Measurements from ENCODE around the gene PRRC2B. TPM values are rescaled to one million over a fixed set of nuclear protein-coding genes. Genes with fewer than 3 reads are reported as not detected.
A peak's percentile ranks its signal among the peaks of the same experiment; 100 is the strongest.

Gene PRRC2B
- total and polyA plus RNA-seq, 2 experiments from 2014 or later = 45.0 to 193 TPM

DNA sequence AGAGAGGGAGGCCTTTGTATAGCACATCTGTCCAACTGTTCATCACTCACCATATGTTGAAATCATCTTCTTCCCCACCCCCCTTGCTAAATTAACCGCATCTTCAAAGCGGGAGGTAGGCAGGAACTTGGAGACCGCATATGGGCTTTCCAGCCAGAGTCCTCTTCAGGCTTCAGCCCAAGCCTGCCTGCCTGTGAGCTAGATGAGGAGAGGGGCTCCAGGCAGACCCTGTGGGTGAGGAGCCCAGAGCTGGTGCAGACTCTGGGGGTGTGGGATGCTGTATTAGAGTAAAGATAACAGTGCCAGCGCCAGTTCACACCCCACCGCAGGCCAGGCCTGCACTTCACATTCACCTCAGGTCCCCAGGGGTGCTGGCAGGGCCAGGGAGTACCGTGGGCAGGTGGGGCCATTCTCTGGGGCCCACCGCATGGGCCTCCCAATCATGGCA, 16.2 kb downstream of the PRRC2B start:
- H4K20me1 ChIP-seq (replicated peaks; ENCODE audit: insufficient read depth) = peaks cover 77% of the 10 kb centered on the region
- Mint-ChIP-seq H3K9me3 (peaks cover 23% of the 10 kb centered on the region), H3K27ac (peak overlapping the region; percentile 5), H3K4me3 (no peak overlapping the region; the same call in 2 of the 3 replicates), H3K4me1 (peaks cover 69% of the 10 kb centered on the region), H3K27me3 (ENCODE audit: insufficient read depth, low read depth, poor library complexity) (peaks cover 15% of the 10 kb centered on the region), H3K36me3 (ENCODE audit: low read depth) (peaks cover 43% of the 10 kb centered on the region)
- H3K27ac ChIP-seq (ENCODE audit: low read depth) = 0 out of 2 replicates have a peak overlapping the region, but pooled peaks have one; percentile 13
- 0 out of 2 replicates have a peak, but pooled peaks cover 2% of the 10 kb centered on the region for H3K36me3 ChIP-seq (ENCODE audit: insufficient read depth)
- peaks cover 69% of the 10 kb centered on the region for H3K4me1 ChIP-seq (ENCODE audit: insufficient read depth)
- DNase-seq (ENCODE audit: low spot score) (no peak), ATAC-seq (no peak)
- no peaks in the 10 kb centered on the region for H3K9me2 ChIP-seq (ENCODE audit: insufficient read depth)
- no peaks in the 10 kb centered on the region for H3K27me3 ChIP-seq (ENCODE audit: insufficient read depth)
- H3F3A ChIP-seq (replicated peaks; ENCODE audit: low read depth) = peaks cover 8% of the 10 kb centered on the region
- H2AFZ ChIP-seq = no peak overlapping the region
- H3K79me2 ChIP-seq (replicated peaks; ENCODE audit: insufficient read depth) = peaks cover 100% of the 10 kb centered on the region
- TF ChIP-seq EZH2phosphoT487 (IDR thresholded peaks at IDR 0.05; ENCODE audit: unreplicated experiment) (no peak), ZNF114 (CRISPR knock-in tag; IDR thresholded peaks at IDR 0.05) (no peak), POLR2AphosphoS5 (IDR thresholded peaks at IDR 0.05; ENCODE audit: low read depth) (no peak), ZNF331 (CRISPR knock-in tag; IDR thresholded peaks at IDR 0.05; ENCODE audit: low read depth) (no peak), EZH2 (IDR thresholded peaks at IDR 0.05; ENCODE audit: low read depth, unreplicated experiment) (no peak), JUNB (IDR thresholded peaks at IDR 0.05; ENCODE audit: unreplicated experiment) (no peak), CREB1 (CRISPR knock-in tag; IDR thresholded peaks at IDR 0.05; ENCODE audit: low read depth) (no peak), NANOG (IDR thresholded peaks at IDR 0.05; ENCODE audit: borderline replicate concordance) (no peak), ETS1 (IDR thresholded peaks at IDR 0.05) (no peak), STAT1 (IDR thresholded peaks at IDR 0.05; ENCODE audit: unreplicated experiment) (no peak)
- TF ChIP-seq, protein P1, sequence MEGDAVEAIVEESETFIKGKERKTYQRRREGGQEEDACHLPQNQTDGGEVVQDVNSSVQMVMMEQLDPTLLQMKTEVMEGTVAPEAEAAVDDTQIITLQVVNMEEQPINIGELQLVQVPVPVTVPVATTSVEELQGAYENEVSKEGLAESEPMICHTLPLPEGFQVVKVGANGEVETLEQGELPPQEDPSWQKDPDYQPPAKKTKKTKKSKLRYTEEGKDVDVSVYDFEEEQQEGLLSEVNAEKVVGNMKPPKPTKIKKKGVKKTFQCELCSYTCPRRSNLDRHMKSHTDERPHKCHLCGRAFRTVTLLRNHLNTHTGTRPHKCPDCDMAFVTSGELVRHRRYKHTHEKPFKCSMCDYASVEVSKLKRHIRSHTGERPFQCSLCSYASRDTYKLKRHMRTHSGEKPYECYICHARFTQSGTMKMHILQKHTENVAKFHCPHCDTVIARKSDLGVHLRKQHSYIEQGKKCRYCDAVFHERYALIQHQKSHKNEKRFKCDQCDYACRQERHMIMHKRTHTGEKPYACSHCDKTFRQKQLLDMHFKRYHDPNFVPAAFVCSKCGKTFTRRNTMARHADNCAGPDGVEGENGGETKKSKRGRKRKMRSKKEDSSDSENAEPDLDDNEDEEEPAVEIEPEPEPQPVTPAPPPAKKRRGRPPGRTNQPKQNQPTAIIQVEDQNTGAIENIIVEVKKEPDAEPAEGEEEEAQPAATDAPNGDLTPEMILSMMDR (conservative IDR thresholded peaks at IDR 0.05; ENCODE audit: low read depth in 2 of 2) = no peak
- TF ChIP-seq, protein P2, sequence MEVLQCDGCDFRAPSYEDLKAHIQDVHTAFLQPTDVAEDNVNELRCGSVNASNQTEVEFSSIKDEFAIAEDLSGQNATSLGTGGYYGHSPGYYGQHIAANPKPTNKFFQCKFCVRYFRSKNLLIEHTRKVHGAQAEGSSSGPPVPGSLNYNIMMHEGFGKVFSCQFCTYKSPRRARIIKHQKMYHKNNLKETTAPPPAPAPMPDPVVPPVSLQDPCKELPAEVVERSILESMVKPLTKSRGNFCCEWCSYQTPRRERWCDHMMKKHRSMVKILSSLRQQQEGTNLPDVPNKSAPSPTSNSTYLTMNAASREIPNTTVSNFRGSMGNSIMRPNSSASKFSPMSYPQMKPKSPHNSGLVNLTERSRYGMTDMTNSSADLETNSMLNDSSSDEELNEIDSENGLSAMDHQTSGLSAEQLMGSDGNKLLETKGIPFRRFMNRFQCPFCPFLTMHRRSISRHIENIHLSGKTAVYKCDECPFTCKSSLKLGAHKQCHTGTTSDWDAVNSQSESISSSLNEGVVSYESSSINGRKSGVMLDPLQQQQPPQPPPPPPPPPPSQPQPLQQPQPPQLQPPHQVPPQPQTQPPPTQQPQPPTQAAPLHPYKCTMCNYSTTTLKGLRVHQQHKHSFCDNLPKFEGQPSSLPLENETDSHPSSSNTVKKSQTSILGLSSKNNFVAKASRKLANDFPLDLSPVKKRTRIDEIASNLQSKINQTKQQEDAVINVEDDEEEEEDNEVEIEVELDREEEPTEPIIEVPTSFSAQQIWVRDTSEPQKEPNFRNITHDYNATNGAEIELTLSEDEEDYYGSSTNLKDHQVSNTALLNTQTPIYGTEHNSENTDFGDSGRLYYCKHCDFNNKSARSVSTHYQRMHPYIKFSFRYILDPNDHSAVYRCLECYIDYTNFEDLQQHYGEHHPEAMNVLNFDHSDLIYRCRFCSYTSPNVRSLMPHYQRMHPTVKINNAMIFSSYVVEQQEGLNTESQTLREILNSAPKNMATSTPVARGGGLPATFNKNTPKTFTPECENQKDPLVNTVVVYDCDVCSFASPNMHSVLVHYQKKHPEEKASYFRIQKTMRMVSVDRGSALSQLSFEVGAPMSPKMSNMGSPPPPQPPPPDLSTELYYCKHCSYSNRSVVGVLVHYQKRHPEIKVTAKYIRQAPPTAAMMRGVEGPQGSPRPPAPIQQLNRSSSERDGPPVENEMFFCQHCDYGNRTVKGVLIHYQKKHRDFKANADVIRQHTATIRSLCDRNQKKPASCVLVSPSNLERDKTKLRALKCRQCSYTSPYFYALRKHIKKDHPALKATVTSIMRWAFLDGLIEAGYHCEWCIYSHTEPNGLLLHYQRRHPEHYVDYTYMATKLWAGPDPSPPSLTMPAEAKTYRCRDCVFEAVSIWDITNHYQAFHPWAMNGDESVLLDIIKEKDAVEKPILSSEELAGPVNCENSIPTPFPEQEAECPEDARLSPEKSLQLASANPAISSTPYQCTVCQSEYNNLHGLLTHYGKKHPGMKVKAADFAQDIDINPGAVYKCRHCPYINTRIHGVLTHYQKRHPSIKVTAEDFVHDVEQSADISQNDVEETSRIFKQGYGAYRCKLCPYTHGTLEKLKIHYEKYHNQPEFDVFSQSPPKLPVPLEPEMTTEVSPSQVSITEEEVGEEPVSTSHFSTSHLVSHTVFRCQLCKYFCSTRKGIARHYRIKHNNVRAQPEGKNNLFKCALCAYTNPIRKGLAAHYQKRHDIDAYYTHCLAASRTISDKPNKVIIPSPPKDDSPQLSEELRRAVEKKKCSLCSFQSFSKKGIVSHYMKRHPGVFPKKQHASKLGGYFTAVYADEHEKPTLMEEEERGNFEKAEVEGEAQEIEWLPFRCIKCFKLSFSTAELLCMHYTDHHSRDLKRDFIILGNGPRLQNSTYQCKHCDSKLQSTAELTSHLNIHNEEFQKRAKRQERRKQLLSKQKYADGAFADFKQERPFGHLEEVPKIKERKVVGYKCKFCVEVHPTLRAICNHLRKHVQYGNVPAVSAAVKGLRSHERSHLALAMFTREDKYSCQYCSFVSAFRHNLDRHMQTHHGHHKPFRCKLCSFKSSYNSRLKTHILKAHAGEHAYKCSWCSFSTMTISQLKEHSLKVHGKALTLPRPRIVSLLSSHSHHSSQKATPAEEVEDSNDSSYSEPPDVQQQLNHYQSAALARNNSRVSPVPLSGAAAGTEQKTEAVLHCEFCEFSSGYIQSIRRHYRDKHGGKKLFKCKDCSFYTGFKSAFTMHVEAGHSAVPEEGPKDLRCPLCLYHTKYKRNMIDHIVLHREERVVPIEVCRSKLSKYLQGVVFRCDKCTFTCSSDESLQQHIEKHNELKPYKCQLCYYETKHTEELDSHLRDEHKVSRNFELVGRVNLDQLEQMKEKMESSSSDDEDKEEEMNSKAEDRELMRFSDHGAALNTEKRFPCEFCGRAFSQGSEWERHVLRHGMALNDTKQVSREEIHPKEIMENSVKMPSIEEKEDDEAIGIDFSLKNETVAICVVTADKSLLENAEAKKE (CRISPR knock-in tag; IDR thresholded peaks at IDR 0.05) = no peak
- TF ChIP-seq, protein P3, sequence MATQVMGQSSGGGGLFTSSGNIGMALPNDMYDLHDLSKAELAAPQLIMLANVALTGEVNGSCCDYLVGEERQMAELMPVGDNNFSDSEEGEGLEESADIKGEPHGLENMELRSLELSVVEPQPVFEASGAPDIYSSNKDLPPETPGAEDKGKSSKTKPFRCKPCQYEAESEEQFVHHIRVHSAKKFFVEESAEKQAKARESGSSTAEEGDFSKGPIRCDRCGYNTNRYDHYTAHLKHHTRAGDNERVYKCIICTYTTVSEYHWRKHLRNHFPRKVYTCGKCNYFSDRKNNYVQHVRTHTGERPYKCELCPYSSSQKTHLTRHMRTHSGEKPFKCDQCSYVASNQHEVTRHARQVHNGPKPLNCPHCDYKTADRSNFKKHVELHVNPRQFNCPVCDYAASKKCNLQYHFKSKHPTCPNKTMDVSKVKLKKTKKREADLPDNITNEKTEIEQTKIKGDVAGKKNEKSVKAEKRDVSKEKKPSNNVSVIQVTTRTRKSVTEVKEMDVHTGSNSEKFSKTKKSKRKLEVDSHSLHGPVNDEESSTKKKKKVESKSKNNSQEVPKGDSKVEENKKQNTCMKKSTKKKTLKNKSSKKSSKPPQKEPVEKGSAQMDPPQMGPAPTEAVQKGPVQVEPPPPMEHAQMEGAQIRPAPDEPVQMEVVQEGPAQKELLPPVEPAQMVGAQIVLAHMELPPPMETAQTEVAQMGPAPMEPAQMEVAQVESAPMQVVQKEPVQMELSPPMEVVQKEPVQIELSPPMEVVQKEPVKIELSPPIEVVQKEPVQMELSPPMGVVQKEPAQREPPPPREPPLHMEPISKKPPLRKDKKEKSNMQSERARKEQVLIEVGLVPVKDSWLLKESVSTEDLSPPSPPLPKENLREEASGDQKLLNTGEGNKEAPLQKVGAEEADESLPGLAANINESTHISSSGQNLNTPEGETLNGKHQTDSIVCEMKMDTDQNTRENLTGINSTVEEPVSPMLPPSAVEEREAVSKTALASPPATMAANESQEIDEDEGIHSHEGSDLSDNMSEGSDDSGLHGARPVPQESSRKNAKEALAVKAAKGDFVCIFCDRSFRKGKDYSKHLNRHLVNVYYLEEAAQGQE (IDR thresholded peaks at IDR 0.05; ENCODE audit: unreplicated experiment) = no peak
- no peak overlapping the region for H3K4me3 ChIP-seq
- no peak overlapping the region for H3K4me2 ChIP-seq
